Measurements from ENCODE around the gene B3GAT1.
"Not testable (repeated sequence)": the region's sequence is repeated elsewhere in the genome, so short reads cannot be mapped to it uniquely, and the experiment has no call there.

B3GAT1 gene

GRCh38 chr11:134355136-134355535, 56.9 kb downstream of the B3GAT1 start:
- no peak for DNase-seq (ENCODE audit: low read depth)

GRCh38 chr11:134352111-134352510, 59.9 kb downstream of the B3GAT1 start:
- DNase-seq (ENCODE audit: low read depth) = no peak

- no peak for DNase-seq (ENCODE audit: low read depth)
These were observed 61.7 kb downstream of the B3GAT1 start for GRCh38 chr11:134350381-134350780.

- DNase-seq (ENCODE audit: low read depth) = no peak
These were observed 62.2 kb downstream of the B3GAT1 start for GRCh38 chr11:134349802-134350355.

- no peak for DNase-seq (ENCODE audit: low read depth)
These were observed 62.8 kb downstream of the B3GAT1 start for GRCh38 chr11:134349109-134349801.

GRCh38 chr11:134347441-134347840, 64.6 kb downstream of the B3GAT1 start:
- no peak for DNase-seq (ENCODE audit: low read depth)

GRCh38 chr11:134346976-134347350, 65.1 kb downstream of the B3GAT1 start:
- no peak for DNase-seq (ENCODE audit: low read depth)

GRCh38 chr11:134346101-134346975, 65.7 kb downstream of the B3GAT1 start:
- DNase-seq (ENCODE audit: low read depth) = no peak

GRCh38 chr11:134345237-134345550, 66.8 kb downstream of the B3GAT1 start:
- DNase-seq (ENCODE audit: low read depth) = no peak

GRCh38 chr11:134344497-134345236, 67.4 kb downstream of the B3GAT1 start:
- DNase-seq (ENCODE audit: low read depth) = not testable (repeated sequence)

GRCh38 chr11:134343646-134344045, 68.4 kb downstream of the B3GAT1 start:
- no peak for DNase-seq (ENCODE audit: low read depth)

- DNase-seq (ENCODE audit: low read depth) = no peak
These were observed 69.3 kb downstream of the B3GAT1 start for GRCh38 chr11:134342572-134343340.

- DNase-seq (ENCODE audit: low read depth) = no peak
These were observed 70.1 kb downstream of the B3GAT1 start for GRCh38 chr11:134341805-134342571.

- no peak for DNase-seq (ENCODE audit: low read depth)
These were observed 71.6 kb downstream of the B3GAT1 start for GRCh38 chr11:134340354-134340964.

- no peak for DNase-seq (ENCODE audit: low read depth)
These were observed 72.3 kb downstream of the B3GAT1 start for GRCh38 chr11:134339756-134340155.

- no peak for DNase-seq (ENCODE audit: low read depth)
These were observed 73.4 kb downstream of the B3GAT1 start for GRCh38 chr11:134338654-134339053.

- DNase-seq (ENCODE audit: low read depth) = no peak
These were observed 74.0 kb downstream of the B3GAT1 start for GRCh38 chr11:134338068-134338467.

GRCh38 chr11:134337051-134337450, 75.0 kb downstream of the B3GAT1 start:
- DNase-seq (ENCODE audit: low read depth) = no peak

- DNase-seq (ENCODE audit: low read depth) = no peak
These were observed 77.1 kb downstream of the B3GAT1 start for GRCh38 chr11:134334796-134335571.

GRCh38 chr11:134333946-134334345, 78.1 kb downstream of the B3GAT1 start:
- DNase-seq (ENCODE audit: low read depth) = no peak

All from activated T-cell treated with anti-CD3 and anti-CD28 coated beads for 24 hours (primary cell).